Measurements from ENCODE around the gene TBC1D22A. TPM values are rescaled to one million over a fixed set of nuclear protein-coding genes. Genes with fewer than 3 reads are reported as not detected.

TBC1D22A gene
- total and polyA plus RNA-seq, 2 experiments from 2014 or later, result 9.6 to 13.3 TPM

DNA sequence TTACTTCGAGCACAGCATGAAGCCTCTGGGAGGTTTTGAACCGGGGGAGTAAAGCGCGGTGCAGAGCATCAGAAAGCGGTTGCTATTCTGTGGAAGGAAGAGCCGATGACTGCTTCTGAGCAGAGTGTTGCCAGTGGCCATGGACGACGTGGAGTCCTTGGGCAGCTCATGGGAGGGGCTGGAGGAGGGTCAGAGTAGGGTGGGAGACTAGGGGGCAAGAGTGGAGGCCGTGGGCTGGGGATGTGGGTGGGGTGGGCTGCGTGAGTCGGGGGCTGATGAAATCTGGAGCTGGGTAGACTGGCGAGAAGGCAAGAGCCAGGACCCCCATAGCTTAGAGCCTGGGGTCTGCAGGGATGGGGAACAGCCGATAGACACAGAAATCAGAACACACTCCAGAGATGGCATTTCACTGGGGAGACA lies 40.2 kb downstream of the TBC1D22A start:
- Histone ChIP-seq H4K20me1 (replicated peaks; ENCODE audit: insufficient read depth) (peaks cover 5% of the 10 kb centered on the region), H3K9me2 (ENCODE audit: insufficient read depth) (no peaks in the 10 kb centered on the region), H3K4me3 (no peak overlapping the region), H3K27ac (ENCODE audit: low read depth) (no peak overlapping the region), H3K4me2 (no peak overlapping the region; the same call in 1 of the 2 replicates), H3F3A (replicated peaks; ENCODE audit: low read depth) (0 out of 2 replicates have a peak, but pooled peaks cover 3% of the 10 kb centered on the region), H3K27me3 (ENCODE audit: insufficient read depth) (no peaks in the 10 kb centered on the region), H2AFZ (no peak overlapping the region), H3K4me1 (ENCODE audit: insufficient read depth) (peaks cover 7% of the 10 kb centered on the region), H3K79me2 (replicated peaks; ENCODE audit: insufficient read depth) (peaks cover 27% of the 10 kb centered on the region), H3K36me3 (ENCODE audit: insufficient read depth) (no peaks in the 10 kb centered on the region)
- peaks cover 20% of the 10 kb centered on the region for H3K36me3 Mint-ChIP-seq (ENCODE audit: low read depth)
- H3K4me1 Mint-ChIP-seq, result peaks cover 21% of the 10 kb centered on the region
- H3K9me3 Mint-ChIP-seq, result no peaks in the 10 kb centered on the region
- peaks cover 25% of the 10 kb centered on the region for H3K27me3 Mint-ChIP-seq (ENCODE audit: insufficient read depth, low read depth, poor library complexity)
- no peak overlapping the region for H3K27ac Mint-ChIP-seq
- no peak for DNase-seq (ENCODE audit: low spot score)
- ATAC-seq, result no peak
- TF ChIP-seq EZH2 (IDR thresholded peaks at IDR 0.05; ENCODE audit: low read depth, unreplicated experiment), result no peak
- TF ChIP-seq STAT1 (IDR thresholded peaks at IDR 0.05; ENCODE audit: unreplicated experiment), result no peak
- TF ChIP-seq, protein P1, sequence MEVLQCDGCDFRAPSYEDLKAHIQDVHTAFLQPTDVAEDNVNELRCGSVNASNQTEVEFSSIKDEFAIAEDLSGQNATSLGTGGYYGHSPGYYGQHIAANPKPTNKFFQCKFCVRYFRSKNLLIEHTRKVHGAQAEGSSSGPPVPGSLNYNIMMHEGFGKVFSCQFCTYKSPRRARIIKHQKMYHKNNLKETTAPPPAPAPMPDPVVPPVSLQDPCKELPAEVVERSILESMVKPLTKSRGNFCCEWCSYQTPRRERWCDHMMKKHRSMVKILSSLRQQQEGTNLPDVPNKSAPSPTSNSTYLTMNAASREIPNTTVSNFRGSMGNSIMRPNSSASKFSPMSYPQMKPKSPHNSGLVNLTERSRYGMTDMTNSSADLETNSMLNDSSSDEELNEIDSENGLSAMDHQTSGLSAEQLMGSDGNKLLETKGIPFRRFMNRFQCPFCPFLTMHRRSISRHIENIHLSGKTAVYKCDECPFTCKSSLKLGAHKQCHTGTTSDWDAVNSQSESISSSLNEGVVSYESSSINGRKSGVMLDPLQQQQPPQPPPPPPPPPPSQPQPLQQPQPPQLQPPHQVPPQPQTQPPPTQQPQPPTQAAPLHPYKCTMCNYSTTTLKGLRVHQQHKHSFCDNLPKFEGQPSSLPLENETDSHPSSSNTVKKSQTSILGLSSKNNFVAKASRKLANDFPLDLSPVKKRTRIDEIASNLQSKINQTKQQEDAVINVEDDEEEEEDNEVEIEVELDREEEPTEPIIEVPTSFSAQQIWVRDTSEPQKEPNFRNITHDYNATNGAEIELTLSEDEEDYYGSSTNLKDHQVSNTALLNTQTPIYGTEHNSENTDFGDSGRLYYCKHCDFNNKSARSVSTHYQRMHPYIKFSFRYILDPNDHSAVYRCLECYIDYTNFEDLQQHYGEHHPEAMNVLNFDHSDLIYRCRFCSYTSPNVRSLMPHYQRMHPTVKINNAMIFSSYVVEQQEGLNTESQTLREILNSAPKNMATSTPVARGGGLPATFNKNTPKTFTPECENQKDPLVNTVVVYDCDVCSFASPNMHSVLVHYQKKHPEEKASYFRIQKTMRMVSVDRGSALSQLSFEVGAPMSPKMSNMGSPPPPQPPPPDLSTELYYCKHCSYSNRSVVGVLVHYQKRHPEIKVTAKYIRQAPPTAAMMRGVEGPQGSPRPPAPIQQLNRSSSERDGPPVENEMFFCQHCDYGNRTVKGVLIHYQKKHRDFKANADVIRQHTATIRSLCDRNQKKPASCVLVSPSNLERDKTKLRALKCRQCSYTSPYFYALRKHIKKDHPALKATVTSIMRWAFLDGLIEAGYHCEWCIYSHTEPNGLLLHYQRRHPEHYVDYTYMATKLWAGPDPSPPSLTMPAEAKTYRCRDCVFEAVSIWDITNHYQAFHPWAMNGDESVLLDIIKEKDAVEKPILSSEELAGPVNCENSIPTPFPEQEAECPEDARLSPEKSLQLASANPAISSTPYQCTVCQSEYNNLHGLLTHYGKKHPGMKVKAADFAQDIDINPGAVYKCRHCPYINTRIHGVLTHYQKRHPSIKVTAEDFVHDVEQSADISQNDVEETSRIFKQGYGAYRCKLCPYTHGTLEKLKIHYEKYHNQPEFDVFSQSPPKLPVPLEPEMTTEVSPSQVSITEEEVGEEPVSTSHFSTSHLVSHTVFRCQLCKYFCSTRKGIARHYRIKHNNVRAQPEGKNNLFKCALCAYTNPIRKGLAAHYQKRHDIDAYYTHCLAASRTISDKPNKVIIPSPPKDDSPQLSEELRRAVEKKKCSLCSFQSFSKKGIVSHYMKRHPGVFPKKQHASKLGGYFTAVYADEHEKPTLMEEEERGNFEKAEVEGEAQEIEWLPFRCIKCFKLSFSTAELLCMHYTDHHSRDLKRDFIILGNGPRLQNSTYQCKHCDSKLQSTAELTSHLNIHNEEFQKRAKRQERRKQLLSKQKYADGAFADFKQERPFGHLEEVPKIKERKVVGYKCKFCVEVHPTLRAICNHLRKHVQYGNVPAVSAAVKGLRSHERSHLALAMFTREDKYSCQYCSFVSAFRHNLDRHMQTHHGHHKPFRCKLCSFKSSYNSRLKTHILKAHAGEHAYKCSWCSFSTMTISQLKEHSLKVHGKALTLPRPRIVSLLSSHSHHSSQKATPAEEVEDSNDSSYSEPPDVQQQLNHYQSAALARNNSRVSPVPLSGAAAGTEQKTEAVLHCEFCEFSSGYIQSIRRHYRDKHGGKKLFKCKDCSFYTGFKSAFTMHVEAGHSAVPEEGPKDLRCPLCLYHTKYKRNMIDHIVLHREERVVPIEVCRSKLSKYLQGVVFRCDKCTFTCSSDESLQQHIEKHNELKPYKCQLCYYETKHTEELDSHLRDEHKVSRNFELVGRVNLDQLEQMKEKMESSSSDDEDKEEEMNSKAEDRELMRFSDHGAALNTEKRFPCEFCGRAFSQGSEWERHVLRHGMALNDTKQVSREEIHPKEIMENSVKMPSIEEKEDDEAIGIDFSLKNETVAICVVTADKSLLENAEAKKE (CRISPR knock-in tag; IDR thresholded peaks at IDR 0.05), result no peak
- TF ChIP-seq CREB1 (CRISPR knock-in tag; IDR thresholded peaks at IDR 0.05; ENCODE audit: low read depth), result no peak
- TF ChIP-seq NANOG (IDR thresholded peaks at IDR 0.05; ENCODE audit: borderline replicate concordance), result no peak
- TF ChIP-seq, protein P2, sequence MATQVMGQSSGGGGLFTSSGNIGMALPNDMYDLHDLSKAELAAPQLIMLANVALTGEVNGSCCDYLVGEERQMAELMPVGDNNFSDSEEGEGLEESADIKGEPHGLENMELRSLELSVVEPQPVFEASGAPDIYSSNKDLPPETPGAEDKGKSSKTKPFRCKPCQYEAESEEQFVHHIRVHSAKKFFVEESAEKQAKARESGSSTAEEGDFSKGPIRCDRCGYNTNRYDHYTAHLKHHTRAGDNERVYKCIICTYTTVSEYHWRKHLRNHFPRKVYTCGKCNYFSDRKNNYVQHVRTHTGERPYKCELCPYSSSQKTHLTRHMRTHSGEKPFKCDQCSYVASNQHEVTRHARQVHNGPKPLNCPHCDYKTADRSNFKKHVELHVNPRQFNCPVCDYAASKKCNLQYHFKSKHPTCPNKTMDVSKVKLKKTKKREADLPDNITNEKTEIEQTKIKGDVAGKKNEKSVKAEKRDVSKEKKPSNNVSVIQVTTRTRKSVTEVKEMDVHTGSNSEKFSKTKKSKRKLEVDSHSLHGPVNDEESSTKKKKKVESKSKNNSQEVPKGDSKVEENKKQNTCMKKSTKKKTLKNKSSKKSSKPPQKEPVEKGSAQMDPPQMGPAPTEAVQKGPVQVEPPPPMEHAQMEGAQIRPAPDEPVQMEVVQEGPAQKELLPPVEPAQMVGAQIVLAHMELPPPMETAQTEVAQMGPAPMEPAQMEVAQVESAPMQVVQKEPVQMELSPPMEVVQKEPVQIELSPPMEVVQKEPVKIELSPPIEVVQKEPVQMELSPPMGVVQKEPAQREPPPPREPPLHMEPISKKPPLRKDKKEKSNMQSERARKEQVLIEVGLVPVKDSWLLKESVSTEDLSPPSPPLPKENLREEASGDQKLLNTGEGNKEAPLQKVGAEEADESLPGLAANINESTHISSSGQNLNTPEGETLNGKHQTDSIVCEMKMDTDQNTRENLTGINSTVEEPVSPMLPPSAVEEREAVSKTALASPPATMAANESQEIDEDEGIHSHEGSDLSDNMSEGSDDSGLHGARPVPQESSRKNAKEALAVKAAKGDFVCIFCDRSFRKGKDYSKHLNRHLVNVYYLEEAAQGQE (IDR thresholded peaks at IDR 0.05; ENCODE audit: unreplicated experiment), result no peak
- TF ChIP-seq EZH2phosphoT487 (IDR thresholded peaks at IDR 0.05; ENCODE audit: unreplicated experiment), result no peak
- TF ChIP-seq, protein P3, sequence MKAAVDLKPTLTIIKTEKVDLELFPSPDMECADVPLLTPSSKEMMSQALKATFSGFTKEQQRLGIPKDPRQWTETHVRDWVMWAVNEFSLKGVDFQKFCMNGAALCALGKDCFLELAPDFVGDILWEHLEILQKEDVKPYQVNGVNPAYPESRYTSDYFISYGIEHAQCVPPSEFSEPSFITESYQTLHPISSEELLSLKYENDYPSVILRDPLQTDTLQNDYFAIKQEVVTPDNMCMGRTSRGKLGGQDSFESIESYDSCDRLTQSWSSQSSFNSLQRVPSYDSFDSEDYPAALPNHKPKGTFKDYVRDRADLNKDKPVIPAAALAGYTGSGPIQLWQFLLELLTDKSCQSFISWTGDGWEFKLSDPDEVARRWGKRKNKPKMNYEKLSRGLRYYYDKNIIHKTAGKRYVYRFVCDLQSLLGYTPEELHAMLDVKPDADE (IDR thresholded peaks at IDR 0.05), result no peak
- TF ChIP-seq POLR2AphosphoS5 (IDR thresholded peaks at IDR 0.05; ENCODE audit: low read depth), result no peak
- TF ChIP-seq, protein P4, sequence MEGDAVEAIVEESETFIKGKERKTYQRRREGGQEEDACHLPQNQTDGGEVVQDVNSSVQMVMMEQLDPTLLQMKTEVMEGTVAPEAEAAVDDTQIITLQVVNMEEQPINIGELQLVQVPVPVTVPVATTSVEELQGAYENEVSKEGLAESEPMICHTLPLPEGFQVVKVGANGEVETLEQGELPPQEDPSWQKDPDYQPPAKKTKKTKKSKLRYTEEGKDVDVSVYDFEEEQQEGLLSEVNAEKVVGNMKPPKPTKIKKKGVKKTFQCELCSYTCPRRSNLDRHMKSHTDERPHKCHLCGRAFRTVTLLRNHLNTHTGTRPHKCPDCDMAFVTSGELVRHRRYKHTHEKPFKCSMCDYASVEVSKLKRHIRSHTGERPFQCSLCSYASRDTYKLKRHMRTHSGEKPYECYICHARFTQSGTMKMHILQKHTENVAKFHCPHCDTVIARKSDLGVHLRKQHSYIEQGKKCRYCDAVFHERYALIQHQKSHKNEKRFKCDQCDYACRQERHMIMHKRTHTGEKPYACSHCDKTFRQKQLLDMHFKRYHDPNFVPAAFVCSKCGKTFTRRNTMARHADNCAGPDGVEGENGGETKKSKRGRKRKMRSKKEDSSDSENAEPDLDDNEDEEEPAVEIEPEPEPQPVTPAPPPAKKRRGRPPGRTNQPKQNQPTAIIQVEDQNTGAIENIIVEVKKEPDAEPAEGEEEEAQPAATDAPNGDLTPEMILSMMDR (conservative IDR thresholded peaks at IDR 0.05; ENCODE audit: low read depth in 2 of 2), result no peak
- TF ChIP-seq ZNF114 (CRISPR knock-in tag; IDR thresholded peaks at IDR 0.05), result no peak
- TF ChIP-seq ZNF331 (CRISPR knock-in tag; IDR thresholded peaks at IDR 0.05; ENCODE audit: low read depth), result no peak
- H3K4me3 Mint-ChIP-seq, result no peak overlapping the region
